LNCaP clone FGC (cell line): ENCODE measurements around the gene NPIPA2.
"Not testable (repeated sequence)": the region's sequence is repeated elsewhere in the genome, so short reads cannot be mapped to it uniquely, and the experiment has no call there.

Source experiments
- DNase-seq: peaks from one replicate; pipeline ENCODE4 v3.0.0-alpha.2; 2011; ENCODE audit warnings: low read depth
- H3K4me3 ChIP-seq: 2 replicates; pipeline ENCODE4 v1.5.1; 2011; ENCODE audit warnings: mild to moderate bottlenecking, low read depth, low read length, control low read depth

NPIPA2 gene

DNA sequence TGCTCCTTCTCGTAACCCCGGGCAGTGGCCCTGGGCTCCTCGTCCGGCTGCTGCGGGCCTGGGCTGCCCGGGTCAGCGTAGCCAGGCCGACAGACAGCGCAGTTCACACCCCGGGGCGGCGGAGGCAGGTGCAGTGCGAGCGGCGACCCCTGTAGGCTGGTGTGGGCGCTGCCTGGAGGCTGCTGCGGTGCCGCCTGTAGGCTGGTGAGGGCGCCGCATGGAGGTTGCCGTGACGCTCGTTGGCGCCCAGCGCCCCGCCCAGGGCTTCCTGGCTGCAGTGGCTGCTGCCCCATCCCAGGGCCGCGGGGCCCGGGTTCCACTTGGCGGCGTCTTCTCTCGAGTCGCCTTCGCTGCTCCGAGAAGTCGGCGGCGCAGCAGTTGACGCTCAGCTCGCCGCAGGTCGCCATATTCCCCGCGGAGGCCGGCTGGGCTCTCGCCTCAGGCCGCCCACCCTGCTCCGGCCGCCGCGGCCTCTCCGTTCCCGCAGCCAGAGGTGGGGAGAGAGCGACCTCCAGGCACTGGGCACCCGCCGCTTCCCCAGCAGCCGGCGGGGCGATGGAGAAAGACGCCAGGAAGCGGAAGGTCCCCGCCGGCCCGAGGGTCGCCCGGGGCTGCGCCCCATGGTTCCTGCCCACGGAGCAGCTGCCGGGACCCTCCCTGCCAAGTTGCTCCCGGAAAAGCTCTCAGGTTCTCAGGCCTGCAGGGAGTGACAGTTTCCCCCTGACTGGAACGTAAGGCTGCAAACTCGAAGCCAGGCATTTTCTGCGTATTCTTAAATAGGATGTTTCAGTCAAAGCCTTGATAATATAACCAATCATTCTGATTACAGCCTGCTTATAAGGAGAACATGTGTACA is at the start of gene NPIPA2:
Gene NPIPA2 (plus strand): TSS at position 261 of the 856 bp plus-strand sequence. CDS start 5,533 bp downstream, outside the sequence.
- not testable (repeated sequence) for H3K4me3 ChIP-seq, DNase-seq

DNA sequence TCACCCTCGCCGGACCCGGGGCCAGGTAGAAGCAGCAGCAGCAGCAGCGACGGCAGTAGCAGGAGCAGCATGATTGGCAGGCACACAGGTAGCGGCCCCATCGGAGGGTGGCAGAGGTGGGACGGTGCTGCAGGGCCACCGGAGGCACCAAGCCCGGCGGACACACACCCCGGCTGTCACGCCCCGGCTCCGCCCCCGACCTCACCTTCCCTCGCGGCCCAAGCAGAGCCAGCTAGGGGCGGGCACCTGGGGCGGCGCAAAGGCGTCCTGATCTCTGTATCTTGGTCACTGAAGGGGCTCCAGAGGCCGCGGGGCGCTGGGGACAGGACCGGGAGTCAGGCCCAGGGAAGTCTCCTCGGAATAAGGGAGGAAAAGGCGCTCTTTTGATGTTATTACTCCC is 48.2 kb upstream of the NPIPA2 start, which contains the start of gene PLA2G10:
Gene PLA2G10 (minus strand): TSS at position 180 of the 400 bp plus-strand sequence. CDS start 79 bp downstream, at position 101.
- not testable (repeated sequence) for DNase-seq, H3K4me3 ChIP-seq

DNA sequence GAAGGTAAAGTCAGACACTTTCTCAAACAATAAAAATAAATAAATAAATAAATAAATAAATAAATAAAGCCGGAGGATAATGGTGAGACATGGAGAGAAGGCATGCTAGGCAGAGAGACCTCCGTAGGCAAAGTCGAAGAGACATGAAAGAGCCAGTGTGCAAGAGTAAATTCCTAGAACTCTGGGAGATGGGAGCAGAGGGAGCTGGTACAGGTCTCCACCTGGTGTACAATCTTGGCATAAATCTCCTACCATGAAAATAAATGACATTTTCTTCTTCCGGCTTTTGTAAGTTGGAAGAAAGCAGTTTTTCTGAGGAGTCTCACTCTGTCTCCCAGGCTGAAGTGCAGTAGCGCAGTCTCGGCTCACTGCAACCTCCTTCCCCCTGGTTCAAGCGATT is 40.5 kb upstream of the NPIPA2 start:
- DNase-seq, H3K4me3 ChIP-seq: not testable (repeated sequence)

DNA sequence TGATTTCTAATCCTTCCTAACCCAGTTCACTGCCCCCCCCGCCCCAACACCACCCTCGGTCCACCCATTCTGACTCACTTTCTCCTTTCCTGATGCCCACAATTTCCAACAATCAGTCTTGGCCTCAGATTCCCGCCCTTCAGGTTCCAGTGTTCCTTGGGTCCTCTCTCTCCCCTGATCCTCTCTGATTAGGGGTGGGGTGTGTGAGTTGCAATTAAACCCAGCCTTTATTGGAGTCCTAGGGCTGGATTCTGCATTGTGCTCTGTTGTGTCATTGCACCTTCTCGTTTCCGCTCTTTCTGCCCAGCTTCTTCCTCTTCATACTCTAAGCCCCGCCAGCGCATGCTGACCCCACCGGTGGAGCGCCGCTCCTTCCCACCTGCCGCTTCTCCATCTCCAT is 39.7 kb upstream of the NPIPA2 start:
- DNase-seq, H3K4me3 ChIP-seq: not testable (repeated sequence)

DNA sequence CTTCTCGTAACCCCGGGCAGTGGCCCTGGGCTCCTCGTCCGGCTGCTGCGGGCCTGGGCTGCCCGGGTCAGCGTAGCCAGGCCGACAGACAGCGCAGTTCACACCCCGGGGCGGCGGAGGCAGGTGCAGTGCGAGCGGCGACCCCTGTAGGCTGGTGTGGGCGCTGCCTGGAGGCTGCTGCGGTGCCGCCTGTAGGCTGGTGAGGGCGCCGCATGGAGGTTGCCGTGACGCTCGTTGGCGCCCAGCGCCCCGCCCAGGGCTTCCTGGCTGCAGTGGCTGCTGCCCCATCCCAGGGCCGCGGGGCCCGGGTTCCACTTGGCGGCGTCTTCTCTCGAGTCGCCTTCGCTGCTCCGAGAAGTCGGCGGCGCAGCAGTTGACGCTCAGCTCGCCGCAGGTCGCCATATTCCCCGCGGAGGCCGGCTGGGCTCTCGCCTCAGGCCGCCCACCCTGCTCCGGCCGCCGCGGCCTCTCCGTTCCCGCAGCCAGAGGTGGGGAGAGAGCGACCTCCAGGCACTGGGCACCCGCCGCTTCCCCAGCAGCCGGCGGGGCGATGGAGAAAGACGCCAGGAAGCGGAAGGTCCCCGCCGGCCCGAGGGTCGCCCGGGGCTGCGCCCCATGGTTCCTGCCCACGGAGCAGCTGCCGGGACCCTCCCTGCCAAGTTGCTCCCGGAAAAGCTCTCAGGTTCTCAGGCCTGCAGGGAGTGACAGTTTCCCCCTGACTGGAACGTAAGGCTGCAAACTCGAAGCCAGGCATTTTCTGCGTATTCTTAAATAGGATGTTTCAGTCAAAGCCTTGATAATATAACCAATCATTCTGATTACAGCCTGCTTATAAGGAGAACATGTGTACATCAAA is 38.9 kb upstream of the NPIPA2 start, which contains the start of gene NPIPA3:
Gene NPIPA3 (plus strand): TSS at position 256 of the 856 bp plus-strand sequence. CDS start 5,533 bp downstream, outside the sequence.
- not testable (repeated sequence) for H3K4me3 ChIP-seq, DNase-seq

DNA sequence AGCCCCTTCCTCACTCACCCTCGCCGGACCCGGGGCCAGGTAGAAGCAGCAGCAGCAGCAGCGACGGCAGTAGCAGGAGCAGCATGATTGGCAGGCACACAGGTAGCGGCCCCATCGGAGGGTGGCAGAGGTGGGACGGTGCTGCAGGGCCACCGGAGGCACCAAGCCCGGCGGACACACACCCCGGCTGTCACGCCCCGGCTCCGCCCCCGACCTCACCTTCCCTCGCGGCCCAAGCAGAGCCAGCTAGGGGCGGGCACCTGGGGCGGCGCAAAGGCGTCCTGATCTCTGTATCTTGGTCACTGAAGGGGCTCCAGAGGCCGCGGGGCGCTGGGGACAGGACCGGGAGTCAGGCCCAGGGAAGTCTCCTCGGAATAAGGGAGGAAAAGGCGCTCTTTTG is 9.1 kb upstream of the NPIPA2 start:
- DNase-seq, H3K4me3 ChIP-seq: not testable (repeated sequence)

DNA sequence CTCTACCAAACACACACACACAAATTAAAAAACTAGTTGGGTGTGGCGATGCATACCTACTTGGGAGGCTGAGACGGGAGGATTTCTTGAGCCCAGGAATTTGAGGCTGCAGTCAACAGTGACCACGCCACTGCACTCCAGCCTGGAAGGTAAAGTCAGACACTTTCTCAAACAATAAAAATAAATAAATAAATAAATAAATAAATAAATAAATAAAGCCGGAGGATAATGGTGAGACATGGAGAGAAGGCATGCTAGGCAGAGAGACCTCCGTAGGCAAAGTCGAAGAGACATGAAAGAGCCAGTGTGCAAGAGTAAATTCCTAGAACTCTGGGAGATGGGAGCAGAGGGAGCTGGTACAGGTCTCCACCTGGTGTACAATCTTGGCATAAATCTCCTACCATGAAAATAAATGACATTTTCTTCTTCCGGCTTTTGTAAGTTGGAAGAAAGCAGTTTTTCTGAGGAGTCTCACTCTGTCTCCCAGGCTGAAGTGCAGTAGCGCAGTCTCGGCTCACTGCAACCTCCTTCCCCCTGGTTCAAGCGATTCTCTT is 1.4 kb upstream of the NPIPA2 start:
- H3K4me3 ChIP-seq, DNase-seq: not testable (repeated sequence)

DNA sequence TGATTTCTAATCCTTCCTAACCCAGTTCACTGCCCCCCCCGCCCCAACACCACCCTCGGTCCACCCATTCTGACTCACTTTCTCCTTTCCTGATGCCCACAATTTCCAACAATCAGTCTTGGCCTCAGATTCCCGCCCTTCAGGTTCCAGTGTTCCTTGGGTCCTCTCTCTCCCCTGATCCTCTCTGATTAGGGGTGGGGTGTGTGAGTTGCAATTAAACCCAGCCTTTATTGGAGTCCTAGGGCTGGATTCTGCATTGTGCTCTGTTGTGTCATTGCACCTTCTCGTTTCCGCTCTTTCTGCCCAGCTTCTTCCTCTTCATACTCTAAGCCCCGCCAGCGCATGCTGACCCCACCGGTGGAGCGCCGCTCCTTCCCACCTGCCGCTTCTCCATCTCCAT is 539 bp upstream of the NPIPA2 start:
- not testable (repeated sequence) for H3K4me3 ChIP-seq, DNase-seq

DNA sequence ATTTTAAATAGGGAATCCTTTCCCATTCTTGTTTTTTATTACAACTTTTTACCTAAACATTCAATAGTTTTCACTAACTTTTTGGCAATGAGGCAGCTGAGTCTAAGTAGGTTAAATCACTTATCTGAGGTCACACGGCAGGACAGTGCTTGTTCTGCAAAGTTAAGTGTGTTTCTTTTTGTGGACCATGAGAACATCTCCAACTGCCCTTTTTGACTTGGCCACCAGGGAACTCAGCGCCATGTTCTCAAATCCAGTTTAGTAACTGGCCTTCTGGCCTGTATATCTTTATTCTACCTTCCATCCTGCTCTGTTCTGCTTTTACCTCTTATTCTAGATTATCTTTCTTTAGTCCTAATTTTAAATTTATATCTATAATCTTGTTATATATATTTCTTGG is 31.3 kb downstream of the NPIPA2 start:
- not testable (repeated sequence) for H3K4me3 ChIP-seq, DNase-seq

DNA sequence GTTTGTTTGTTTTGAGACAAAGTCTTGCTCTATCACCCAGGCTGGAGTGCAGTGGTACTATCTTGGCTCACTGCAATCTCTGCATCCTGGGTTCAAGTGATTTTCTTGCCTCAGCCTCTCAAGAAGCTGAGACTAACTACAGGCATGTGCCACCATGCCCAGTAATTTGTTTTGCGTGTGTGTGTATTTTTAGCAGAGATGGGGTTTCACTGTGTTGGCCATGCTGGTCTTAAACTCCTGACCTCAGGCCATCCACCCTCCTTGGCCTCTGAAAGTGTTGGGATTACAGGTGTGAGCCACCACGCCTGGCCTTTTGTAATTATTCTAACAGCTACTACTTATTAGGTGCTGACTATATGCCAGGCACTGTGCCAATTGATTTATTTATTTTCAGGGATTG is 33.3 kb downstream of the NPIPA2 start:
- not testable (repeated sequence) for DNase-seq

DNA sequence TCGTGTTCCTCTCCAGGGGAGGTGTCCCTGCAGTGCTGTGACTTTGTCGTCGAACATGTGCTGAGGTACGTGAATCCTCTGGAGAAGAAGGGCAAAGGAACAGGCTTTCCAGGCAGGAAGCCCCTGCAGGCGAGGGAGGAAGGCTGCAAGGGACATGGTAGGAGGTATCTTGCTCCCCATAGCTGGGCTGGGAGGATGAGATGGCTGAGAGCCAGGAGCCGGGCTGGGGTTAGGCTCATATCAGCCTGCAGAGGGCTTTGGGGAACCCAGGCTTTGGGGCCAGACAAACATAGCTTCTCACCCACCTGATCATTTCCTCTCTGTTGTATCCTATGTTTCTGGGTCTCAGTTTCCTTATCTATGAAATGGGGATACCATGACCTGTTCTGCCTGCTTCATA is 34.4 kb downstream of the NPIPA2 start:
- not testable (repeated sequence) for H3K4me3 ChIP-seq, DNase-seq

More for the DNA sequence above, 33.3 kb downstream of the NPIPA2 start:
- not testable (repeated sequence) for H3K4me3 ChIP-seq

DNA sequence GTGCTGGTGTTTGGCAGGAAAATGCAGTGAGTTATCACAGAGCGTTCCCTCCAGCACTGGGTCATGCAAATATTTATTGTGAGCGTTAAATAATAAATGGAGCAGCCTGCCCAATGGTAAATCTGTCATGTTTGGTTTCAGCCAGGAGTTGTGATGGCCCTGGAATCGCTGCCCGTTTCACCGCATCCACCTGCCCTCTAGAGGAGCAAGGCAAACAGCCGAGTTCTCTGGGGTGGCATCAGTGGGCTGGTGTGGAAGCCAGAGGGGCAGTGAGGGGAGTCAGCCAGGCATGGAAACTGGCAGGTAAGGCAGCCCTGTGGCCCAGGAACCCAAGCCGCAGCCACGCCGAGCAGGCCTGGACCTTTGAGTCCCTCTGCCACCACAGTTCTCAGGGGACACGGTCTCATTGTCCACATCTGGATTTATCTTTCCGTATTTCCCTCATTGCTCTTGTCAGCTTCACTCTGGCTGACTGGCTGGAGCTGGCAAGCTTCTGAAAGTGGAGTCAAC is 37.1 kb downstream of the NPIPA2 start:
- not testable (repeated sequence) for DNase-seq, H3K4me3 ChIP-seq

DNA sequence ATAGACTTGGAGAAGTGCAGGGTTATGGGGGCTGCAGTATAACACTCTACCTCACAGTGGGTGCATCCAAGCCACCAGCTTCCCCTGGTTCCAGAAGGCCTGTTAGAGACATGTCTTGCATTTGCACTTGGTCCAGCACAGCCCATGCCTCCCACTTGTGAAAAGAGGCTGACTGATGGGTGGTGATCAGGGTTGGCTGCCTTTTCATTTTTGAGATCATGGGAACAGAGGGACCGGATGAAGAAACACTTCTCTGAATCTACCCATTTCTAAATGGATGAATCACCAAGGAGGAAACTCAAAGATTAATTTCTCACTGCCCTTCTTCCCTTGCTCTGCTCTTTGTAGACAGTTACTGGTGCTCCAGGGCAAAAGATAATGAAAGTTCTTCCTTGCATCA is 43.8 kb downstream of the NPIPA2 start:
- not testable (repeated sequence) for DNase-seq, H3K4me3 ChIP-seq

DNA sequence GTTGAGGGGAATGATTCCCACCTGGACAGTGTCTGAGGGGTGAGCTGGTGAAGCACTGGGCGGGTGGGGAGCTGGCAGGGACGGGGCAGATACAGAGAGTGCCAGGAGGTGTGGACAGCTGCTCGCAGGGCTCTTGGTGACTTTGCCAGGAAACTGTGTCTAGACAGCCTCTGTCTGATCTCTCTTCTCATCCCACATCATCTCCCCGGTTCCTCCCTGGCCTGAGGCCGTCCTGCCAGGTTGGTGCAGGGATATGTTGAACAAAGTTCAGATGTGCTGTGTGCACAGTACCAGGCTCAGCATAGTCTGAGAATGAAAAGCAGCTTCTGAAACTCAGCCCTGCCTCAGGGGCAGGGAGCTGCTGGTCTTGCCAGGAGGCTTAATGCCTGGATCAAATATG is 47.2 kb downstream of the NPIPA2 start:
- not testable (repeated sequence) for H3K4me3 ChIP-seq

DNA sequence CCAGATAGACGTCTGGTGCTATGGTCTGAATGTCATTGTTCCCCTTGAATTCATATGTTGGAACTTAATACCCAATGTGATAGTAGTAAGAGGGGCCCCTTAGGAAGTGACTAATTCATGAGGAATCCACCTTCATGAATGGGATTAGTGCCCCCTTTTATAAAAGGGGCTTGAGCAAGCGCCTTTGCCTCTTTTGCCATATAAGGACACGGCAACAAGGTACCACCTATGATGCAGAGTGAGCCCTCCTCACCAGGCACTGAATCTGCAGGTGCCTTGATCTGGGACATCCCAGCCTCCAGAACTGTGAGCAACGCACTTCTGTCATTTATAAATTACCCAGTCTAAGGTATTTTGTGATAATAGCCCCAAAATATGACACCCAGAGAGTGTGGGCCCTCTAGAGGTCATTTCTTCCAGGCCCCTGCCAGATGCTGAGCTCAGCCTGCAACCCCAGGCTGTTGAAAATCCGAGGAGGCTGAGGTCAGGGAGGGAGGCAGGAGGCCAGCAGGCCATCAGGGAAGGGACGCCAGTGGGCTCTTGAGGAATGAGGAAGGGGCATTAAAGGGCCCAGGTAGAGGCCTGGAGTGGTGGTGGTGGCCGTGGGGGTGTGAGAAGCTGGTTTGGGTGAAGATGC is 48.1 kb downstream of the NPIPA2 start:
- not testable (repeated sequence) for DNase-seq, H3K4me3 ChIP-seq

More for the DNA sequence above, 47.2 kb downstream of the NPIPA2 start:
- DNase-seq = not testable (repeated sequence)

DNA sequence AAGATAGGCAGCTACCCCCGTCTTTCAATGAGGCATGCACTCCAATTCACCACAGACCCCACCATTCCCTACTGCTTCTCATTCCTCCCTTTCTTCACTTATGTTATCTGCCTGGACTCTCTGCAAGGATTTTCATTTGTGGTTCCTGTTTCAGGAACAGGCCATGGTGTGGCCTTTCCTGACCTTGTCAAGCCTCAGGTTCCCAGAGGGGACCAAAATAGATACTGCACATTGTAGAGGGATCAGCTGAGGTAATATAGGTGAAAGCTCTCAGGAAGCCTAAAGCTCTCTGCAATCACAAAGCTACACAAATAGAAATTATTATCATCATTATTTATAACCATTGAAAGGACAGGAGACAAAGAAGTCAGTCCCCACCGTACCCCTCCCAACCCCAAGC is 50.6 kb downstream of the NPIPA2 start:
- DNase-seq, H3K4me3 ChIP-seq: not testable (repeated sequence)

DNA sequence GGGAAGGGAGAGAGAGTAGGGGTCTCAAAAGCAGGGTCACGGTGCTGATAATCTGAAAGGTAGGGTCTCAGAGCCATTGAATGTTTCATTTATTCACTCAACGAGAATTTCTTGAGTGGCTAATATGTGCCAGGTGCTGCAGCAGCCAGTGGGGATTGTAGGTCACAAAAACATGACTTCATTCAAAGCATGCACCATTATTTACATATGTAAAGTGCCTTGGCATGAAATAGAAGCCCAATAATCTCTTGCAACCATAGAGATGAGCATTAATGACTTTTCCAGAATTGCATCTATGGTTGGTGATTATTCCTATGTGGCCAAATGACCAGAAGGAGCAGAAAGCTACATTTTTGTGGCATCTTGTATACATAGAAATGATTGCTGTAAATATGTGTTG is 55.2 kb downstream of the NPIPA2 start:
- DNase-seq, H3K4me3 ChIP-seq: not testable (repeated sequence)

DNA sequence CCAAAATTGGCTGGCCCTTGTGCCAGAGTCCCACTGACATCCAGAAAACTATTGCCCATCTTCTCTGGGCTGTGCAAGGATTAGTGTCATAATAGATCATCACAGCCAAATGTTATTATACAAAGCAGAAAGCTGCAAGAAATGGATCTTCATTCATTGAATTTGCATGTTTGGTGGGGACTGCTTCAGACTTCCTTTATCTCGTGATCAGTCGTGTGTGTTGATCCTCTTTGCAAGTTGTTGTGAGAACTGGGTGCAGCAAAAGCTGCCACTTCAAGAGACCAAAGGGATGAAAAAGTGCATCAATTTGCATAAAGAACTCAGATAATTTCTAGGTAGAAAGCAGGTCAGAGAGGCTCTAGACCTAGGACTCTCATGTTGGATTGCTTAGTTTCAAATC is 61.2 kb downstream of the NPIPA2 start:
- not testable (repeated sequence) for DNase-seq, H3K4me3 ChIP-seq
